Motor neuron (in vitro differentiated cells): Measurements from ENCODE around the gene SLC13A3. TPM values are rescaled to one million over a fixed set of nuclear protein-coding genes. Genes with fewer than 3 reads are reported as not detected.
A peak's percentile ranks its signal among the peaks of the same experiment; 100 is the strongest.

ENCODE experiments used
- ATAC-seq, 8 experiments: fragments of 200-7000 bp; cut with Tn5 transposase; replicated peaks in 6 of 8; 2 replicates each; pipeline ENCODE4 v1.8.0; 2021; ENCODE audit warnings: mild to moderate bottlenecking in 8 of 8, moderate library complexity in 8 of 8
- H3K27ac ChIP-seq, 2 donors: fragments of 250-450 bp; sonication (Bioruptor Pico); 2 replicates each; pipeline ENCODE4 v1.9.0; 2021; ENCODE audit warnings: antibody characterized with exemption in 2 of 2, mild to moderate bottlenecking in 2 of 2, moderate library complexity in 1 of 2
- H3K4me1 ChIP-seq, 2 donors: fragments of 250-450 bp; sonication (Bioruptor Pico); replicated peaks in 1 of 2; 2 replicates each; pipeline ENCODE4 v1.6.1; 2021; ENCODE audit warnings: antibody characterized with exemption in 2 of 2, mild to moderate bottlenecking in 2 of 2, moderate library complexity in 1 of 2
- H3K4me3 ChIP-seq, 5 donors: fragments of 250-450 bp; sonication (Bioruptor Pico); 2 replicates each; pipeline ENCODE4 v1.9.0; 2021; ENCODE audit warnings: antibody characterized with exemption in 5 of 5, mild to moderate bottlenecking in 5 of 5, moderate library complexity in 4 of 5
- WGBS, 10 experiments: fragments of 450-650 bp; shearing (Covaris generic); methylation state at CpG; one replicate each; pipeline ENCODE4 v1.0.0; 2022; 5-methylcytosine and 5-hydroxymethylcytosine counted together
- in situ Hi-C, 9 experiments: fragments of 400-800 bp; cut with MboI; loops; one replicate each; pipeline ENCODE4 v1.15.0; 2021; ENCODE audit warnings: low sequenced_read_pairs in 9 of 9, low pct_unique_long_range_greater_than_20kb in 2 of 9; ENCODE audit not compliant: unreplicated experiment in 9 of 9
- total RNA-seq, 8 experiments: library from RNA; unstranded; fragments of 300-600 nt; gene quantifications; 2 replicates each; pipeline versions ENCODE4 v1.2.3 to v1.2.4, GENCODE V29; 2022

Gene SLC13A3
- total RNA-seq, 8 experiments from 2014 or later, result 0.97 to 5.0 (median 3.0) TPM

DNA sequence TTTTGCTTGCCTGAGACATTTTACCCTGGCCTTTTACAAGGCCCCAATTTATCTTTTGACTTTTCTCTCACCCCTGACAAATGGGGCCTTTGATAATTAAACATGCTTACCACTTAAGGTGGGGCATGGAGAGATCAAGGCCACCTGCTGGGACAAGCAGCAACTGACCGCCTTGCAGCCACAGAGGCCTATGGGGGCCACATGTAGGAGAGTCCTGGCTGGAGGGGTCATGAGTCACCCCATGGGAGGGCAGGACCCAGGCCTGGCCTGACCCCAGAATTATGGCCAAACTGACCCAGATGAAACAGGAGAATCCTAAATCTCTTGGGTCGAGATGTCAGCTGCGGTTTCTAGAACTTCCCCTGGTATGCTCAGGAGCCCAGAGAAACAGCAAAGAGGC lies 92.3 kb downstream of the SLC13A3 start:
- H3K4me1 ChIP-seq, result peaks cover 66% of the 10 kb centered on the region in 2 donors
- no peak overlapping the region for H3K4me3 ChIP-seq
- in situ Hi-C loops, result loop anchor here in 1 of 9 experiments (25.0 kb wide), 1 partner anchor 128 kb away; the partner anchor contains the start of gene TP53RK
- H3K27ac ChIP-seq, result no peak overlapping the region
- no peak for ATAC-seq
- 80 to 92% (median 92%) methylated on average over 2 to 3 of the region's 3 CpGs; no CpG with 5 or more reads in 5 of the 10 experiments for WGBS, 10 experiments

DNA sequence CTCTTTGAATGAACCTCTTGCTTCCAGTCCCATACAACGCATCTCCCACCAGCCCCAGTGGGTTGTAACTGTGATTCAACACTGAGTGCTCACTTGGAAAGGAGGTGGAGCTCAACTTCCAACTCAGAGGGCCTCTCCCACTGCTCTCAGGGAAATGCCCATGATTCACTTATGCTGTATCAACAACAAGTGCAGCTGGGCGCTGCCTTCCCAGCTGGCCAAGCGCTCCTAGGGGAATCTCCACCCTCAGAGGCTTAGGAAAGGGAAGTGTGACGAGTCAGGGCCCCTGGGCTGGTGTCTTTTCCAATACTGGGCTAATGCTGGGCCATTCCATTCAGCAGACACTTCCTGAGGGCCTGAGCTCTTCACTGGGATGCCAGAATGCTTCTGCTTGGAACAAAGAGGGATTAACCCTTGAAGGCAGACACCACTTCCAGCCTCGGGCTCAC lies 92.7 kb downstream of the SLC13A3 start:
- Histone ChIP-seq H3K4me1 (peaks cover 61 to 62% of the 10 kb centered on the region in 2 donors), H3K27ac (no peak overlapping the region), H3K4me3 (no peak overlapping the region)
- WGBS, 10 experiments, result 0 to 82% (median 57%) methylated on average over 1 to 4 of the region's 5 CpGs; no CpG with 5 or more reads in 5 of the 10 experiments
- ATAC-seq, result peak; percentile 42 to 96 (median 60)
- in situ Hi-C loops, result loop anchor here in 1 of 9 experiments (25.0 kb wide), 1 partner anchor 129 kb away; the partner anchor contains the start of gene TP53RK

- 17 to 100% (median 90%) methylated on average over 1 to 7 of the region's 8 CpGs; no CpG with 5 or more reads in 1 of the 10 experiments for WGBS, 10 experiments
- no peak for ATAC-seq
- in situ Hi-C loops, result loop anchor here in 1 of 9 experiments (25.0 kb wide), 1 partner anchor 130 kb away; the partner anchor contains the start of gene TP53RK
- H3K27ac ChIP-seq, result no peak overlapping the region
- peaks cover 58 to 59% of the 10 kb centered on the region in 2 donors for H3K4me1 ChIP-seq
- no peak overlapping the region for H3K4me3 ChIP-seq
Observed at GRCh38 chr20:46557231-46557956, 93.9 kb downstream of the SLC13A3 start.

DNA sequence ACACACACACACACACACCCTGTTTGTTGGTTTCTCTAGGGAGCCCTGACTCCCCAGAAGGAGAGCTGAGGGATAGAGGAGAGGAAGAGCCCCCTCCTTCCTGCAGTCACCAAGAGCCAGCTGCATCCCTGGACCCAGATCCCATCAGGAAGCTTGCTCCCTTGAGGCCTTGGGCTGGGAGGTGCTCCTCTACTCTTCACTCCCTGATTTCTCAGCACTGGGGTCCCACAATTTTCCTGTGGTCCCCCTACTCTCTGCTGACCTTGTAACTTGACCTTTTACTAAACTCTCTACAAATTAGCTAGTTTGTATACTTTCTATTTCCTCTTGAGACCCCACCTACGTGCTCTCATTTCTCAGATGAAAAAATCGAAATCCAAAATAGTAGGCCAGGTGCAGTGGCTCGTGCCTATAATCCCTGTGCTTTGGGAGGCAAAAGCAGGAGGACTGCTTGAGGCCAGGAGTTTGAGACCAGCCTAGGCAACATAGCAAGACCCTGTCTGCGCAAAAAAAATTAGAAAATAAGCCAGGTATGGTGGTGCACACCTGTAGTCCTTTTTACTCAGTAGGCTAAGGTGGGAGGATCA lies 95.8 kb downstream of the SLC13A3 start:
- 0 to 100% (median 78%) methylated on average over 1 to 3 of the region's 4 CpGs; no CpG with 5 or more reads in 2 of the 10 experiments for WGBS, 10 experiments
- peaks cover 52 to 55% of the 10 kb centered on the region in 2 donors for H3K4me1 ChIP-seq
- in situ Hi-C loops, result loop anchor here in 1 of 9 experiments (25.0 kb wide), 1 partner anchor 132 kb away; the partner anchor contains the start of gene TP53RK
- H3K27ac ChIP-seq, result peak overlapping the region; percentile 53 to 60
- H3K4me3 ChIP-seq, result no peak overlapping the region
- peak in 3 of 8 experiments; percentile 25 to 33 (median 26) for ATAC-seq

DNA sequence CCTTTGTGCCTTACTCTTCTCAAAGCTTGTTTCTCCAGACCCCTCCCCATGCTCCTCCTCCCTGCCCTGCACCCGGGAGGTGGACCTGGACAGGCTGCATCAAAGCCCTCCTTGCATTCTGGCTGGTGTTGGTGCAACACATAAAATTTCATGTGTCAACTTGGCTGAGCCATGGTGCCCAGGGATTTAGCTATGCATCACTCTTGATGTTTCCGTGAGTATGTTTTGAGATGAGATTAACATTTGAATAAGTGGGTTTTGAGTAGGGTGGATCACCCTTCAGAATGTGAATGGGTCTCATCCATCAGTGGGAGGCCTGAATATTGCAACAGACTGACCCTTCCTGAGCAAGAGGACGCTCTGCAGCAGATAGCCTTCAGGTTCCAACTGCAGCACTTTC lies 96.4 kb downstream of the SLC13A3 start:
- H3K4me1 ChIP-seq, result peaks cover 52 to 55% of the 10 kb centered on the region in 2 donors
- 0 to 54% (median 10%) methylated on average over 1 to 2 of the region's 3 CpGs; no CpG with 5 or more reads in 5 of the 10 experiments for WGBS, 10 experiments
- H3K27ac ChIP-seq, result peak overlapping the region; percentile 27 to 64
- in situ Hi-C loops, result loop anchor here in 1 of 9 experiments (25.0 kb wide), 1 partner anchor 132 kb away; the partner anchor contains the start of gene TP53RK
- peak in 4 of 8 experiments; percentile 15 to 79 (median 78) for ATAC-seq
- no peak overlapping the region for H3K4me3 ChIP-seq

- Histone ChIP-seq H3K4me1 (peaks cover 50 to 53% of the 10 kb centered on the region in 2 donors), H3K27ac (peak overlapping the region in 1 of 2 donors; percentile 64), H3K4me3 (no peak overlapping the region)
- in situ Hi-C loops, result loop anchor here in 1 of 9 experiments (25.0 kb wide), 1 partner anchor 133 kb away; the partner anchor contains the start of gene TP53RK
- WGBS, 10 experiments, result 44 to 100% (median 88%) methylated on average over 1 to 3 of the region's 3 CpGs; no CpG with 5 or more reads in 1 of the 10 experiments
- no peak for ATAC-seq
Observed at GRCh38 chr20:46553926-46554325, 97.3 kb downstream of the SLC13A3 start.

DNA sequence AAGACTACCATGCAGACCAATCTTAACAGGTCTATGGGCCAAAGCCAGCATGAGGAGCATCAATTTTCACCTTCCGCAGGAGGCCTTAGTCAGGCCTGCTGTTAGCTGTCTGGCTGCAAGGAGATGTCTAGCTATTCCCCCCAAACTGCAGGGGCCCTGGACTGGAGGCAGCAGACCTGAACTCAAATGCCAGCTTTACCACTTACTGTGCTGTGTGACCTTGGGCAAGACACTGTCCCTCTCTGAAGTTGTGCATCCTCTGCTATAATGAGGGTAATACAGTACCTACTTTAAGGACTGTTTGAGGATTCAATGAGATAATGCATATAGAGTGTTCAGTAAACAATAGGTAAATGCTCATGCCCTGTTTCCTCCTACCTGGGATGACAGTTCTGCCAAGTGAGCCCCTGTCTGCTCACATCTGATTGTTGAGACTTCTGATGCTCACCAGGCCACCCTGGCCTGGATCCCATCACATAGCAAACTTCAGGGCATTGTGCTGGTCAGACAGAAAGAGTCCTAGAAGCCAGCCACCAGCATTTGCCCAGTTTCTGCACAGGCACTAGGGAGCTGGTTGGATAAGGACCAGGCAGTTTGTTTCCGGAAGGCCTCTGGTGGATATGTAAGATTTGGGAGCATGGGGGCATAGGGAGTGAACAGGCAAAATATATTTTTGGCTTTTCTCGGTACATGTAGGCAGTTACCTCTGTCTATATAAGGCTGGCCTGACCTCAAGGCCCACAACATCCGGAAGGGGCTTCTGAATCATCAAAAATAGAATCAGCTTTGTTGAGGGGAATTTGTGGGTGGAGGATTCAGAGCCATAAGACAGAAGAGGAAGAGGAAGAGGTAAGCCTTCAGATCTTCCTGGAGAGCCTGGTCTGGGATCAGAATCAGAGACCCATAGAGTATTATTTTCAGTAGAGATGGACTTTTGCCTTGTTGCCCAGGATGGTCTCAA lies 98.5 kb downstream of the SLC13A3 start:
- ATAC-seq, result peak in 1 of 8 experiments; percentile 5
- 18 to 100% (median 79%) methylated on average over 1 to 4 of the region's 4 CpGs; no CpG with 5 or more reads in 3 of the 10 experiments for WGBS, 10 experiments
- in situ Hi-C loops, result loop anchor here in 1 of 9 experiments (25.0 kb wide), 1 partner anchor 135 kb away; the partner anchor contains the start of gene TP53RK
- Histone ChIP-seq H3K4me3 (no peak overlapping the region), H3K27ac (peak overlapping the region; percentile 68 to 91), H3K4me1 (peaks cover 41 to 46% of the 10 kb centered on the region in 2 donors)

GRCh38 chr20:46551522-46552381 lies 99.5 kb downstream of the SLC13A3 start:
- peaks cover 36% of the 10 kb centered on the region in 2 donors for H3K4me1 ChIP-seq
- no peak overlapping the region for H3K4me3 ChIP-seq
- peak in 5 of 8 experiments; percentile 15 to 95 (median 47) for ATAC-seq
- in situ Hi-C loops, result loop anchor here in 1 of 9 experiments (25.0 kb wide), 1 partner anchor 136 kb away; the partner anchor contains the start of gene TP53RK
- WGBS, 10 experiments, result 0 to 100% (median 72%) methylated on average over 1 to 9 of the region's 12 CpGs
- H3K27ac ChIP-seq, result peak overlapping the region; percentile 68 to 91

DNA sequence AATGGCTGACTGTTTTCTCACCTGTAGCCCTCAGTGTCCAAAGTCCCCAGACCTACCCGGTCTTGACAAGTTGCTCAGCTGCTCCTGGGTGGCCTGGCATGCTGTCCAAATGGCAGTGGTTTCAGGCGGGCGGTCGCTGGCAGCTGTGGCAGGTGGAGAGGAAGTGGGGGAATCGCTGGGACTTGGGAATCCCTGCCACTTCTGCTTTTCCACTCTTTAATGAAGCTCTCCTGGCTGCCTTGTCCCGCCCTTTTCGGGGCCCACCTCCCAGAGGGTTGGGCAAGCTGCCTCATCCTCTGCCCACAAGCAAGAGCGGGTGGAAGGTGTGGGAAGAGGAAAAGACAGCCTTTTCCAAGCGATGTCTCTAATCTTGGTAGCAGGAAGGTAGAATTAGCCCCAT lies 100.8 kb downstream of the SLC13A3 start, which contains the start of gene OCSTAMP:
Gene OCSTAMP (minus strand): TSS at position 194 of the 400 bp plus-strand sequence. CDS start 94 bp downstream, at position 100.
- Histone ChIP-seq H3K27ac (peak within 1 kb of the TSS; percentile 68 to 91), H3K4me3 (no peak within 1 kb of the TSS), H3K4me1 (peaks cover 28 to 32% of the 10 kb centered on the region in 2 donors)
- WGBS, 10 experiments, result 0 to 97% (median 57%) methylated on average over 1 to 5 of the region's 9 CpGs; no CpG with 5 or more reads in 5 of the 10 experiments
- no peak for ATAC-seq
- in situ Hi-C loops, result loop anchor here in 1 of 9 experiments (25.0 kb wide), 1 partner anchor 137 kb away; the partner anchor contains the start of gene TP53RK

GRCh38 chr20:46549188-46549972 lies 101.9 kb downstream of the SLC13A3 start:
- Histone ChIP-seq H3K27ac (no peak overlapping the region), H3K4me1 (peaks cover 18 to 24% of the 10 kb centered on the region in 2 donors), H3K4me3 (no peak overlapping the region)
- in situ Hi-C loops, result no loop called here
- no peak for ATAC-seq
- 24 to 80% (median 64%) methylated on average over 1 to 3 of the region's 4 CpGs; no CpG with 5 or more reads in 3 of the 10 experiments for WGBS, 10 experiments
